ENCODE results near the gene RCAN3. TPM values are rescaled to one million over a fixed set of nuclear protein-coding genes. Genes with fewer than 3 reads are reported as not detected.

The RCAN3 gene
- total RNA-seq, 1 experiment from 2014 or later, result 10.2 TPM

DNA sequence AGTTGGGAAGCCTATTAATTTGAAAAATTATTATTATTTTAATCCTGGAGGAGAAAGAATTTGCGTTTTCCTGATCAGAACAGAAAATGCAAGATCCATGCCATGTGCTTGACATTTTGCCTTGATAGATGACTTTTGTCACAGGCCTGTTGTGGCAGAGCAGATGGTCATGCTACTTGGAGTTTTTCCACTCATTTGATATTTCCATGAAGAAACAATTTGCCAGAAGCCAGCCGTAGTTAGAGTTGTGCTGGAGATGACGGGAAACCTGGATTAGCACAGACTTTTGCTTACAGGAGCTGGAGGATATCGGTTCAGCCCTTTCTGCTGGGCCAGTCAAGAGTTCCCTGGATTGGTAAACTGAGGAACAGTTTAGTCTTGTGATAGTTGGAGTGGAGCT lies 3.2 kb downstream of the RCAN3 start:
- Mint-ChIP-seq H3K36me3 (ENCODE audit: insufficient read depth, unreplicated experiment) (peaks cover 7% of the 10 kb centered on the region), H3K27me3 (ENCODE audit: insufficient read depth, unreplicated experiment) (no peaks in the 10 kb centered on the region), H3K9me3 (ENCODE audit: unreplicated experiment) (no peaks in the 10 kb centered on the region), H3K27ac (ENCODE audit: unreplicated experiment) (no peak overlapping the region), H3K4me1 (ENCODE audit: low read depth, unreplicated experiment) (peaks cover 14% of the 10 kb centered on the region), H3K4me3 (ENCODE audit: unreplicated experiment) (no peak overlapping the region)
- intact Hi-C loops (cut with micrococcal nuclease; ENCODE audit: unreplicated experiment), result no loop called here
- TF ChIP-seq CTCF (IDR thresholded peaks at IDR 0.05; ENCODE audit: insufficient read depth in 1 of 2, low read depth in 1 of 2, low read length in 1 of 2, severe bottlenecking in 1 of 2, unreplicated experiment in 1 of 2), result no peak
- Histone ChIP-seq H3K4me3 (ENCODE audit: low read depth, low read length) (no peak overlapping the region), H3K4me1 (peaks cover 5% of the 10 kb centered on the region; the same call in 1 of the 2 replicates), H3K27me3 (replicated peaks; ENCODE audit: control insufficient read depth, insufficient read depth, low read length) (no peaks in the 10 kb centered on the region), H3K9me3 (no peaks in the 10 kb centered on the region), H3K36me3 (ENCODE audit: control insufficient read depth, insufficient read depth, low read length) (no peaks in the 10 kb centered on the region)
- ChIA-PET CTCF (no interaction called here), POLR2A (no interaction called here)
- no peak for DNase-seq
- no TSS peak for BruUV-seq (replicated peaks)

DNA sequence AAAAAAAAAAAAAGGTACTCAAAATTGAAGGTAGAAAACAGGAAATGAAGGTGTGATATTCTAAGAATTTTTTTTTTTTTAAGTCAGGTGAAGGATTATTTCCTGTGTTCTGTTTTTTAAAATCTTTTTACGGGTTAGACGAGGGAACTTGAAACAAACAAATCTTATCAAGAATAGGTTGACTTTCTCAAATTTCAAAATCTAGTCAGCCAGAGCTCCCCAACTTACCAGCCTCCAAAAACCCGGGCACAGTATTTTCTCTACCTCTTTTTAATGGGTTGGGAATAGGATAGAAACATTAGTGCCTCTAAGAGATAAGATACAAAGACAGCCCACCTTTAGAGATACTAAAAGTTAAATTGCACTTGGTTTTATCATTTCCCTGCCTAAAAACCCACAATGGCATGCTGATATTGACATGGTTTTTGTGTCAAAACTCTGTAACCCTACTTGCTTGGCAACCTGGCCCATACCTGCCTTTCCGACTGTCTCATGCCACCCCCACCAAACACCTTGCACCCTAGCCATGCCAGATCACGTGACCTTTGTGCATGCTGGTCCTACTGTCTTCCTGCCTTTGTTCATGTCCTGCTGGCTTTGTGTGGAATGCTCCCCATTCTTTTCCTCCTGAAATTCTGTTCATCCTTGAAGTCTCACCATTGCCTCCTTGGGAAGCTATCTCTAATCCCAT lies 4.2 kb downstream of the RCAN3 start:
- Histone ChIP-seq H3K27me3 (replicated peaks; ENCODE audit: control insufficient read depth, insufficient read depth, low read length) (no peaks in the 10 kb centered on the region), H3K9me3 (no peaks in the 10 kb centered on the region), H3K4me1 (peaks cover 5% of the 10 kb centered on the region; the same call in 1 of the 2 replicates), H3K36me3 (ENCODE audit: control insufficient read depth, insufficient read depth, low read length) (no peaks in the 10 kb centered on the region), H3K4me3 (ENCODE audit: low read depth, low read length) (no peak overlapping the region)
- Mint-ChIP-seq H3K4me1 (ENCODE audit: low read depth, unreplicated experiment) (peaks cover 14% of the 10 kb centered on the region), H3K27me3 (ENCODE audit: insufficient read depth, unreplicated experiment) (no peaks in the 10 kb centered on the region), H3K4me3 (ENCODE audit: unreplicated experiment) (no peak overlapping the region), H3K9me3 (ENCODE audit: unreplicated experiment) (no peaks in the 10 kb centered on the region), H3K36me3 (ENCODE audit: insufficient read depth, unreplicated experiment) (peaks cover 11% of the 10 kb centered on the region), H3K27ac (ENCODE audit: unreplicated experiment) (no peak overlapping the region)
- BruUV-seq (replicated peaks), result no TSS peak
- DNase-seq, result no peak
- intact Hi-C loops (cut with micrococcal nuclease; ENCODE audit: unreplicated experiment), result no loop called here
- ChIA-PET CTCF (no interaction called here), POLR2A (no interaction called here)
- no peak for TF ChIP-seq CTCF (IDR thresholded peaks at IDR 0.05; ENCODE audit: insufficient read depth in 1 of 2, low read depth in 1 of 2, low read length in 1 of 2, severe bottlenecking in 1 of 2, unreplicated experiment in 1 of 2)

GRCh38 chr1:24507405-24507804 lies 4.8 kb downstream of the RCAN3 start:
- H3K4me3 ChIP-seq (ENCODE audit: low read depth, low read length), result no peak overlapping the region
- Mint-ChIP-seq H3K27me3 (ENCODE audit: insufficient read depth, unreplicated experiment) (no peaks in the 10 kb centered on the region), H3K9me3 (ENCODE audit: unreplicated experiment) (no peaks in the 10 kb centered on the region), H3K4me3 (ENCODE audit: unreplicated experiment) (no peak overlapping the region), H3K36me3 (ENCODE audit: insufficient read depth, unreplicated experiment) (peaks cover 12% of the 10 kb centered on the region), H3K4me1 (ENCODE audit: low read depth, unreplicated experiment) (peaks cover 14% of the 10 kb centered on the region), H3K27ac (ENCODE audit: unreplicated experiment) (no peak overlapping the region)
- no peak for DNase-seq
- no peaks in the 10 kb centered on the region for H3K27me3 ChIP-seq (replicated peaks; ENCODE audit: control insufficient read depth, insufficient read depth, low read length)
- intact Hi-C loops (cut with micrococcal nuclease; ENCODE audit: unreplicated experiment), result no loop called here
- BruUV-seq (replicated peaks), result no TSS peak
- CTCF ChIA-PET, result no interaction called here
- TF ChIP-seq CTCF (IDR thresholded peaks at IDR 0.05; ENCODE audit: insufficient read depth in 1 of 2, low read depth in 1 of 2, low read length in 1 of 2, severe bottlenecking in 1 of 2, unreplicated experiment in 1 of 2), result no peak
- POLR2A ChIA-PET, result no interaction called here
- H3K36me3 ChIP-seq (ENCODE audit: control insufficient read depth, insufficient read depth, low read length), result no peaks in the 10 kb centered on the region
- H3K4me1 ChIP-seq, result peaks cover 5% of the 10 kb centered on the region; the same call in 1 of the 2 replicates
- no peaks in the 10 kb centered on the region for H3K9me3 ChIP-seq

All from Caco-2 (cell line).